Bronchial epithelial cell (primary cell): ENCODE results near the gene WDFY2. TPM values are rescaled to one million over a fixed set of nuclear protein-coding genes. Genes with fewer than 3 reads are reported as not detected.

ENCODE experiments used
- DNase-seq: peaks from one replicate; pipeline ENCODE4 v3.0.0-alpha.2; 2010; ENCODE audit warnings: low read depth
- FAIRE-seq: peaks from 2 replicates; lab custom pipeline; 2011; peaks lifted over from hg19 to GRCh38; lab: Jason Lieb, UNC
- H3K27me3 ChIP-seq: 2 replicates; pipeline ENCODE4 v1.5.1; 2011; ENCODE audit warnings: low read length; ENCODE audit not compliant: control insufficient read depth, insufficient read depth
- H3K36me3 ChIP-seq: 2 replicates; pipeline ENCODE4 v1.5.1; 2011; ENCODE audit warnings: low read length; ENCODE audit not compliant: control insufficient read depth, insufficient read depth
- H3K4me3 ChIP-seq: 2 replicates; pipeline ENCODE4 v1.5.1; 2011; ENCODE audit warnings: mild to moderate bottlenecking, low read depth, low read length, control low read depth
- CTCF ChIP-seq: IDR thresholded peaks from 2 replicates; pipeline ENCODE4 v1.5.1; 2011; ENCODE audit warnings: mild to moderate bottlenecking, moderate library complexity, low read length, control low read depth, inconsistent platforms; ENCODE audit not compliant: insufficient read depth, severe bottlenecking
- total RNA-seq: library from RNA; depleted of rRNA; stranded (reverse); fragments of >200 nt; gene quantifications from 2 replicates; pipeline ENCODE4 v1.2.1, GENCODE V29; 2014

WDFY2 gene
- total RNA-seq, 1 donor from 2014 or later = 11.3 TPM

GRCh38 chr13:51551416-51551815, 32.8 kb upstream of the WDFY2 start:
- Histone ChIP-seq H3K27me3 (no peaks in the 10 kb centered on the region), H3K4me3 (no peak overlapping the region), H3K36me3 (no peaks in the 10 kb centered on the region)
- no peak for TF ChIP-seq CTCF
- DNase-seq = no peak
- FAIRE-seq = no peak

DNA sequence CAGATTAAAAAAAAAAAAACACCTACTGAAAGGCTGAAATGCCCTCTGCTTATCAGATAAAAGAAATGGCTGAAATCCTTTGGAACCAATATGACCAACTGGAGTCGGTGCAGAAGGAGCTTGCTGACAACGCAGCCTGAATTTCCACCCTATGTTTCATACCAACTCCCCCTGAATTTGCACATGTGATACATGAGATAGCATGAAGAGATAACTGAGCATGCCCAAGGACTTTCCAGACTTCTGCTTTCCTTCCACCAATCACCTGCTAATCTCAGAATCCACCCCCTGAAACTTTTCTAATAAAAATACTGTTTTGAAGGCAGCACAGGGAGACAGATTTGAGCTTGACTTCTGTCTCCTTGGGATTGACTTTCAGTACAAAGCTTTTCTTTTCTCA, 32.2 kb upstream of the WDFY2 start:
- Histone ChIP-seq H3K4me3 (no peak overlapping the region), H3K27me3 (no peaks in the 10 kb centered on the region), H3K36me3 (no peaks in the 10 kb centered on the region)
- DNase-seq (no peak), FAIRE-seq (no peak)
- no peak for TF ChIP-seq CTCF

- Histone ChIP-seq H3K4me3 (no peak overlapping the region), H3K36me3 (no peaks in the 10 kb centered on the region), H3K27me3 (no peaks in the 10 kb centered on the region)
- FAIRE-seq (no peak), DNase-seq (no peak)
- no peak for TF ChIP-seq CTCF
These were observed 30.7 kb upstream of the WDFY2 start for GRCh38 chr13:51553531-51553930.

DNA sequence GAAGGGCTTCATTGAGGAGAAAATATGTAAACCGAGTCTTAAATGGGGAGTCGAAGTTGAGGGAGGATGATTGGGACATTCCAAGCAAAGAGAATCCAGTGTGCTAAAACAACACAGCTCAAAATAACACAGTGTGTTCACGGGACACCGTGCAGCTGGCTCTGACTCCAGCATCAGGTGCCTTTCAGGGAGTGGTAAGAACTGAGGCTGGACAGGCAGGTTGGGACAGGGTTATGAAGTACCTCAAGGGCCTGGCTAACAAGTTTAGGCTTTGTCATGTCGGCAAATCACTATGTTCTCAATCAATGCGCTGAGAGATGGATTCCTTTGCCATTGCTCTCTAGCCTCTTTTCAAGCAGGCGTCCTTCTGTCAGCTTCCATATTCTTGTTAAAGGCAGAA, 27.5 kb upstream of the WDFY2 start:
- Histone ChIP-seq H3K27me3 (no peaks in the 10 kb centered on the region), H3K36me3 (no peaks in the 10 kb centered on the region), H3K4me3 (no peak overlapping the region)
- TF ChIP-seq CTCF = no peak
- FAIRE-seq (peak; percentile 99), DNase-seq (peak; percentile 98)

GRCh38 chr13:51557438-51557837, 26.8 kb upstream of the WDFY2 start:
- Histone ChIP-seq H3K36me3 (no peaks in the 10 kb centered on the region), H3K4me3 (no peak overlapping the region), H3K27me3 (no peaks in the 10 kb centered on the region)
- FAIRE-seq = peak; percentile 7
- no peak for DNase-seq
- no peak for TF ChIP-seq CTCF

DNA sequence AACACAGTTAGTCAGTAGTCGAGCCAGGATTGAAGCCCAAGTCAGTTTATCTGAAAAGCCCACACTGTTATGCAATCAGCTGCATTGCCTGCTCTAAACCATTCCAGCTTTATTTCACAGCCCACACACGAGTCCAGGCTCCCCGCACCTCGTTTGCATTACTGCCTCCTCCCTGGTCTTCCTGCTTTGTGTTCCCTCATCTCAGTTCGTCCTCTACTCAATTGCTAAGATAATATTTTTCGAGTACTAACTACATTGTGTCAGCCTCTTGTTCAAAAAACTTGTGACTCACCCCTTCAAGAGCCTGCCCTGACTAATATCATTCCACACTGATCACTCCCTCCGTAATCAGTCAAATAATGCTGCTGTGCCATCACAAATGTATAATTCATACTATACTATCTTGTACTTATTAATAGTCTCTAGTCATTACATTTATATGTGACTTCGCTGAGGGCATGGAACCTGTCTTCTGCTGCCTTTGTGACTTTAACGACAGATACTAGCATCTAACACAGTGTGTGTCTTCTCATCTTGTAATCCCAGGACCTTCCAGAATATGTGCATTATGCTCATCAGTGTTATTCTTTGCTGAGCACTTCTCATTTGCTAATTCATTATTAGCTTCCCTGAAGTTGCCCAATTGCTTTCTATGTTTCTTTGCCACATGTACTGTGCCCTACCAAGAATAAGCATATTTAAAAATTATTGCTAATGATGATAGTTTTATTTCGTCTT, 26.2 kb upstream of the WDFY2 start:
- Histone ChIP-seq H3K27me3 (no peaks in the 10 kb centered on the region), H3K4me3 (no peak overlapping the region), H3K36me3 (no peaks in the 10 kb centered on the region)
- no peak for FAIRE-seq
- no peak for TF ChIP-seq CTCF
- DNase-seq = peak; percentile 97
